Measurements from ENCODE around the gene XYLT1.

XYLT1 gene

GRCh38 chr16:17392857-17393692 is 77.7 kb downstream of the XYLT1 start:
- DNase-seq, result no peak

- DNase-seq, result no peak
These were observed 78.5 kb downstream of the XYLT1 start for GRCh38 chr16:17392127-17392856.

DNA sequence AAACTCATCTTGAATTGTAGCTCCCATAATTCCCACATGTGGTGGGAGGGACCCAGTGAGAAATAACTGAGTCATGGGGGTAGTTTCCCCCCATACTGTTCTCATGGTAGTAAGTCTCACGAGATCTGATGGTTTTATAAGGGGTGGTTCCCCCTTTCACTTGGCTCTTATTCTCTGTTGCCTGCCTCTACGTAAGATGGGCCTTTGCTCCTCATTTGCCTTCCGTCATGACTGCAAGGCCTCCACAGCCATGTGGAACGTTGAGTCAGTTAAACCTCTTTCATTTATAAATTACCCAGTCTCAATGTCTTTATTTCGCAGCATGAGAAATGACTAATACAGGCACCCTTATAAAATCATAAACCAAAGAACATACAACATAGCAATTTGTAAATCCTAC is 79.0 kb downstream of the XYLT1 start:
- DNase-seq, result no peak

DNA sequence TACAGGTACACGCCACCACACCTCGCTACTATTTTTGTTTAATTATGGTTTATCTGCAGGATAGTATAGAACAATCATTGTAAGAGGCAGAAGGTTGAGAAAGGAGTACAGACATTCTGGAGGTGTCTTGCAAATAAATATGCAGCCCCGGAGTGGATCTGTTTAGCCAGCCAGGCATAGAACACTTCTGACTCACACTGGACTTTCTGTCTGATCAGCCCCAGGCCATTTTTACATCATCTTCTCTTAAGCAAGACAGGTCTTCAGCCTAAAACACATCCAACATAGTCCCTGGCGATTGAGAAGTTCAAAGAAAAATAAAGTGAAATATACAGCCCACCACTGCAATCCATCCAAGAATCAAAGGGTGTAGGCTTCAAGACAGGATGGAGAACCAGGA is 81.4 kb downstream of the XYLT1 start:
- no peak for DNase-seq

DNA sequence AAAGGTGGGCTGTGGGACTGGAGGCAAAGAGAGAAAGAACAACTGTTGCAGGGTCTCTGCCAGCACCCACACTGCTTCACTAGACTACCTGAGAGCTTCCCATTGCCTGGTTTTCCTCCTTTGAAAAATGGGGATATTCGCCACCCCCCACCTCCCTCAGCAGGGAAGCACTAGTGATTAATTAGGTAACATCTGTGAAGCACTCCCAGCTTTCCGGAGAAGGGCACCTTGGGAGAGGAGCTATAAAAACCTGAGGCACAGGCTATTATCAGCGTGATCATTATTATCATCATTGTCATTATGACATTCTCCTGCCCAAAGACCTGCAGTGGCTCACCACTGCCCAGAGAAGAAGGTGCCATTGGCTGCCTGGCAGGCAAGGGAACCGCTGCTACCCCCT is 83.5 kb downstream of the XYLT1 start:
- no peak for DNase-seq

DNA sequence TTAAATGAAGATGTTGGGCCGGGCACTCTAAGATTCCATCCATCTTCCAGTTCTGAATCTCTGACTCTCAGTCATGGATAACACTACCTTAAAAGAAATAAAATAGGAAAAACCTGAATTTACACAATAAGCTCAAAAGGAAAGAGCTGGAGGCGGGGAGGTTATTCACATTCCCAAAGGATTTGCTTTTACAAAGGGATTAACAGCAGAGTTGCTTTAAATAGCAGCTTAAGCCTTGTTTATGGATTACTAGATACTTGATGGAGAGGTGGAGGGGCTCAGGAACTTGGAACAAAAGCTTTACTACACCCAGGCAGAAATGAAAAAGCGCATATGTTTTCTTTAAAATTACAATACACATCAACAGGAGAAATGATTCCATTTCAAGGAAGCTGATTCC is 84.5 kb downstream of the XYLT1 start:
- no peak for DNase-seq

DNA sequence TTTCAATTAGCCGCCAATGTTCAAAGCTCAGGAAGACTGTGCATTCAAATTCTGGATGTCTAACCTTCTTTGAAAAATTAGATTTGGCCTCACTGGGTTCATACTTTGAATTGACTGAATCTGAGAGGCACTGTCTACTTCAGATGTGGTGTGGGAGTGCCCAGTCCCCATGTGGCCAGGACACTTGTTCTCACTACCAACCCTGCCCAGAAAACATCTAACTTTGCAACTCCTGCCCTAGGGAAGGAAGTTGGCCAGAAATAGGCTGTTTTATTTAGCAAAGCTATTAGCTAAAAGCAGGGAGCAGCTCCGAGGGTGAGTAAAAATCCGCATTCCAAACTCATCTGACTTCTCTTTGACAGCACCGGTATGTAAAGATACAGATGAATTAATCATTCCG is 86.3 kb downstream of the XYLT1 start:
- DNase-seq, result no peak

DNA sequence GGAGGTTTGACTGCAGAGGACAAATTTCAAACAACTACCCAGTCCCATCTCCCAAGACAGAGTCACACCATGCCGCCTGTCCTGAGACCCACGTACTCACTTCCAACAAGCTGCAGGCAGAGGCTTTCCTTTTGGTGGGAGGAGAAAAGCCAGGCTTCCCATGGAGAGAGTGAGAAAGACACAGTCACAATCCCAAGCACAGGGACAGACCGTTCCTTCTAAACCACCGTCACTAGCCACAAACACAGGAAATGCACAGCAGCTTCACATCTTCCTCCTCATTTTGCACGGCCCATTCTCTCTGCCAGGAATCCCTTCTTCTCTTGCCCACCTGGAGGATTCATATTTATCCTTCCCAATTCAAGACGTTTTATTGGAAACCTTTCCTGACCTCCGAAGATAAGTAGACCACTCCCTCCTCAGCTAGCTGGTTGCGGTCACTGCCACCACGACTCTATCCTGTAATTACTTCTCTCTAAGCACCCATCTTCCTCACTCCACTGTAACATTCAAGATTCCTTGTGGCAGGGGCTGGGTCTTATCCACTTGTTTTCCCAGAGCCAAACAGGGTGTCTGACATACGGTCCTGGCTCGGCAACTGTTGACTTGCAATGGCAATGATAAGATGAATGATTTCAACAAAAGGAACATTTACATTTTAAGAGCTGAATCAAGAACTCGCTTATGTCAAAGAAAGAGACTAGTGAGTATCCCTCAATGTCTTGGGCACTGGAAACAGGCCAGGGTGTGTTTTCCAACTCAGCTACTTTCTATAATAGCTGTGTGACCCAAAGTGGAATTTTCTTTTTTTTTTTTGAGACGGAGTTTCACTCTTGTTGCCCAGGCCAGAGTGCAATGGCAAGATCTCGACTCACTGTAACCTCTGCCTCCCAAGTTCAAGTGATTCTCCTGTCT is 87.6 kb downstream of the XYLT1 start:
- no peak for DNase-seq

GRCh38 chr16:17382514-17382913 is 88.2 kb downstream of the XYLT1 start:
- DNase-seq, result no peak

DNA sequence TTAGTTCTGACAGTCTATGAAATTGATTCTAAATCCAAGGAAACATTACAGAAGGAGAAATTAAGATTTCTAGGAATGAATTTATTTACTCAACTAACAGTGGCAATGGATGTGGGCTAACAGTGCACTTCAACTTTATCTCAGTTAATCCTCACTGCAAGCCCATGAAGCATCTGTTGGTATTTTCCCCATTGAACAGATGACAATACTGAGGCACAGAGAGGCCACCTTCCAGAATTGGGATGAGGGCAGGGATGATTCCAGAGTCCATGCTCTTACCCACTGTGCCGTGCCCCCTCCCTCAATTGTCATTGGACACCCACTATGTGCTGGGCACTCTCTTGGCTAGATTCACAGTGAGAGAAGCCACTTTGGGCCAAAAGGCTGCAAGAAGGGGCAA is 89.0 kb downstream of the XYLT1 start:
- DNase-seq, result no peak

GRCh38 chr16:17380613-17381012 is 90.1 kb downstream of the XYLT1 start:
- no peak for DNase-seq

- no peak for DNase-seq
These were observed 91.6 kb downstream of the XYLT1 start for GRCh38 chr16:17379121-17379571.

DNA sequence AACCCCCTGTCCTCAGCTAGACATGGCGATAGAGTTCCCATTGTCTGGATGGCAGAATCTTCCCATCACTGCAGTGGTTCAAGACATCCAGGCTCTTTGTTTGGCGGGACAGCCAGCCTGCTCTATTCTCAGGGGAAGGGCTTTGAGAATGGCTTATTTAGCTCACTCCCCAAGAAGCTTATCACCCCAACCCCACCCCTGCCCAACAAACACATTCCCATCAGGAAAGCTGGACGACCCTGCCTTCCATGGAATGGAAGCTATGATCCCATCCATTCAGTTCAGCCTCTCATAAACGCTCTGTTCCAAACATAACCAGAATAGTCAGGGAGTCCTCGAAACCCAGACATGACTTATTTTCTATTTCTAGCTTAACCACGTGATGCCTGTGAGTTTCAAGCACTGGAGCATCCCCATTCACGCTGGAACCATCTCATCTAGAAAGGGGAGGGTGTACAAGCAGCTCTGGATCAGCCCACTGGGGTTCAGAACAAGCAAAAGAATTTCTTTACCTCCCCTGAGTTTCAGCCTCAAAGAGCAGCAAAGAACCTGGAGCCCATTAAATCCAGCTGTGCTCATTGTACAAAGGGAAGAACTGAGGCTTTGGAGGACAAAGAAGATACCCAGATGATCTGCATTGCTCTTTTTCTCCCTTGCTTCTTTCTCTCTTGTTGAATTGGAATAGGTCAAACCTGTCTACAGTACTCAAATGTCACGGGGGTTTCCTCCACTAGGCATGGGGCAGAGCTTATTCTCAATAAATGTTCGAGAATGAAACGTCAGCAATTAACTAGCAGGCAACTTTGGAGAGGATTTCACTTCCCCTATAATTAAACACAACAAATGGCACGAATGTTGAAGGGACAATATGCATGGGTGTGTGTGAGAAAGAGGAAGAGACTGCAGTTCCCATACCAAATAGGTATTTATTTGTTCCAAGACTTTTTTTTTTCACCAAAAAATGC is 93.1 kb downstream of the XYLT1 start:
- no peak for DNase-seq

DNA sequence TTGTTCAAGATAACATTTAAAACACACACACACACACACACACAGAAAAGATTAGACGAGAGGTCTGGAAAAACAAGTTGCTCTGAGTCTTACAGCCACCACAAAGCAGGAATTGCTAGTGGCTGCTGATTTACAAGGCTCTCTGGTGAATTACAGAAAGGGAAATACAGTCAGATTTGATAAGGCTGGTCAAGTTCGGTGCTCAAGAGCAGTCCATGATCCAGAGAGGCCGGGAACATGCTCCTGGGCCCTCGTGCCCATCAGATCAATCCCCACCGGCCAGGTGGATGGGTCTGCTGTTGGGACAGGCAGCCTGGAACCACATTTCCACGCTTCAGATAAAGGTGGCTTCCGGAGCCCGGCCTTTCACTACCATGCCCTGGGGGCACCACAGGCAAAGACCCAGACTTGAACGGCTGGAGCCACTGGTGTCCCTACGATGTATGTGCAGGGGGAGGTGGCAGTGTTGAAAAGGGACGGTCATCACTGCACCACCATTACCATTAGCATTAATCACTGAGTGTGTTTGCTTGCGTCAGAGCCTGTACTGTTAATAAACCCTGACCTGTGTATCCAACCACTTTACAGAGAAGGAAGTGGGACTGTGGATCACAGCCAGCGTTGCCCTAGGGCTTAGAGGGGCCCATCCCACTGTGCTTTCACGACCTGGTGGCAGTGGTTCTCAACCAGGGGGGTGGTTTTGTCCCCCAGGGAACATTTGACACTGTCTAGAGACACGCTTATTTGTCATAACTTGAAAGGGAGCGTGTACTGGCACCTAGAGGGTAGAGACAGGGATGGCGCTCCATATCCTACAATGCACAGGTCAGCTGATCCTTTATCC is 95.1 kb downstream of the XYLT1 start:
- no peak for DNase-seq

DNA sequence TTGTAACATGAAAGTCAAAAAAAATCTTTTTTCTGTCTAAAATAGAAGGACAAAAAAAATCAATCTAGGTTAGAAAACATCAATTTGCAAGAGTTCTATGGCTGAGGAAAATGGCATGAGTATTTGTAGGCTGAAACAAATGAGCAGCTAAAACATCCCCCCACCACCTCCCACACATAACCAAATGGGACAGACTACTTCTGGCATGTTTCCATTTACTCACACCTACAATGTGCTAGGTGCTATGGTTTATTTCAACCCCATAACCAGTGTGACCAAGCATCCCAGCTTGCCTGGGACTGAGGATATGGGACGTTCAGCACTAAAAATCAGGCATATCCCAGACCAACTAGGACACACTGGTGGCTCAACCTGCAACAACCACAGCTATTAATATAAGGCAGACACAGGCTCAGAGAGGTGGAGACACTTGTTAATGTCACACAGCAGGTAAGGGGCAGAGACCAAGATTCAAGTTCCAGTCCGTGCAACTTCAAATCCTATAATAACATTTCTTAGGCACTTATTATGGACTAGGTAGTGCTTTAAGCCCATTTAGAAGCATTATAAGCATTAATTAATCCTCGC is 96.0 kb downstream of the XYLT1 start:
- DNase-seq, result no peak

DNA sequence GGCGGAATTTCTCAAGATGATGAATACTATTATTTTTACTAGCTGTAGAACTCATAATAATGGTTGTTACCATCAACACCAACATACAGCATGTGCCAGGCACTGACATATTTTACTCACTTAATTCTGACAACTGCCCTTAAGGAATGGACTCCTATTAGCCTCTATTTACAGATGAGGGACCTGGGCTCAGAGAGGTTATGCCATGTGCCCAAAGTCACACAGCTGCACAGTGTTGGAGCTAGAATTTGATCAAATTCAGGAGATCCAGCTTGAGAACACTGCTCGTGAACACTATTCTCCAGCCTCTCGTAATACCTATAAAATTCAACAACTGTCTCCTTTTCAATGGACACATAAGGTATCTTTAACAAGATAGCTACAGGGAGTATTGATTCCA is 97.2 kb downstream of the XYLT1 start:
- no peak for DNase-seq

GRCh38 chr16:17372386-17372785 is 98.4 kb downstream of the XYLT1 start:
- no peak for DNase-seq

GRCh38 chr16:17371299-17371698 is 99.5 kb downstream of the XYLT1 start:
- no peak for DNase-seq

DNA sequence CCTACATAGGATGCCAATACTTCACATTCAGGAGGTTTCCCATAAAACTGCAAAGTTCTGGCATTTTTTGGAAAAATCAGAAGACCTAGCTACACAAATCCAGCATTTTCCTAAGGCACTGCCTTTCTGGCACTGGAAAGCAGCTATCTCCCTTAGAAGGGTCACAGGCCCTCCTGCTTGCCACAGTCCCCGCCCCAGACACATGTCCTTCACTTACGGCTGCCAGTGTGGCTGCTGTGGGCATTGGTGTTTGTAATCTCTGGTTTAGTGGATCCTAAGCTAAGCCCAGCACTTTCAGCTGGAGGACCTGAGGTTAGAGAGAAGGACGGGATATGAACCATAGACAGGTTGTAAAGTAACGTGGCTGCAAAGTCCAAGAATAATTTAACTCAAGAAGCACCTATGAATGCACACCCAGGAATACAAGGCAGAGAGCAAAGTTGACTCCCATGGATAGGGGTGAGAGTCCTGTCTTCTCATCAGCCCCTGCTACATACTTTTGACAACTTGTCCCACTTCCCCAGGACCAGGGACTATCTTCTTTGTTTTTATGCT is 100.0 kb downstream of the XYLT1 start:
- no peak for DNase-seq

DNA sequence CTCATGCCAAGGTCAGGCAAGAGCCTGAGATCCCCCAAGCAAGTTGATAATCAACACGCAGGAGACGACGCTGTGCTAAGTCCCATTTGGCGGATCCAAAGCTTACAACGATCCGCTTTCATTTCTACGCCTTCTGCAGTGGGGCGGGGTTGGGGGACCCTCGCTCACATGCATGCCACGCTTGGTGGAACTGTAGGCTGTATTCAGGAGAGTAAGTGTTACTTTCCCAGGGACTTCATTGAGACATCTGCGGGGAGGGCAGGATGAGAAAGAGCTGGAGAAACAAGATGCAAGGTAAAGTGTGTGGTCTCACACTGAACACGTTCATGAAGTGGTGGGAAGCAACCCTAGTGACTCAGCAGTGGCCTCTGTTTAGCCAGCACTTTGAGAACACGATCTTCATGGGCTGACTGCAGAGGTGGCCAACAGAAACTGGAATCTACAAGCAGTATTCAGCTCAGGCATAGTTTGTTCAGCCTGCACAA is 100.5 kb downstream of the XYLT1 start:
- DNase-seq, result no peak
